ENCODE data around the gene GABRQ. TPM values are rescaled to one million over a fixed set of nuclear protein-coding genes. Genes with fewer than 3 reads are reported as not detected.

The GABRQ gene
- total and polyA plus RNA-seq, 2 of the 13 experiments (the other 11 are each of a cell fraction or from before 2014, with no cell fraction given), result not detected

DNA sequence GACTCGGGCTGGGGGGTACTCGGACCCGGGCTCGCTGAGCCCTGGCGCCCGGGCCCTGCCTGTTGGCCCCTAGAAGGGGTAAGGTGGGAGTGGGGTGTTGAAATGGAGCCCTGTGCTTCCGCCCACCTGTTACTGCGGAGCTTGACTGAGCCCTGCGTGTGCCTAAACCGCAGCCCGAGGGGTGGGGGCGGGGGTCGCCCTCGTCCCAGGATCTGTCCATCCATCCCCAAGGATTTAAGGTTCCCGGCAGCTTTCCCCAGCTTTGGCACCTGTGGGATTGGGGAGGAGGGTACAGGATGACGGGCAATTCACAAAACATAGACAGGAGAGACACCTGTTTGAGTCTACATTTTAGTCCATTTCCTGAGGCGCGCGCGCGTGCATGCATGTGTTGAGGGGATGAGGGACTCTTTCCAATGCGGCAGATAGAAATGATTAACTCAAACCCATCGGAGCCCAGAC is 779 bp downstream of the GABRQ start:
- intact Hi-C loops (cut with micrococcal nuclease; ENCODE audit: unreplicated experiment) (no loop called here), in situ Hi-C loops (cut with HindIII; ENCODE audit: extremely low pct_ligation_motif_present, low pct_unique_long_range_greater_than_20kb) (loop anchor here (5.0 to 25.0 kb wide), 2 partner anchors 174 to 896 kb away; no protein-coding TSS in a partner anchor)
- Histone ChIP-seq H2AFZ (ENCODE audit: low read length) (no peak overlapping the region), H3K4me2 (ENCODE audit: low read depth, low read length) (no peak overlapping the region), H3K27ac (ENCODE audit: extremely low read length, insufficient read depth, low read length) (no peak overlapping the region), H3K9me3 (ENCODE audit: low read length) (no peaks in the 10 kb centered on the region), H3K9ac (ENCODE audit: insufficient read depth, low read depth, low read length) (no peak overlapping the region), H3K79me2 (ENCODE audit: insufficient read depth, low read length) (no peaks in the 10 kb centered on the region), H3K27me3 (ENCODE audit: control insufficient read depth in 1 of 2, insufficient read depth in 2 of 2, low read length in 2 of 2) (peaks cover 0 to 9% of the 10 kb centered on the region in 2 experiments; a peak in 2 of 5 replicates), H3K36me3 (replicated peaks in 1 of 2; ENCODE audit: control insufficient read depth in 1 of 2, insufficient read depth in 2 of 2, low read length in 2 of 2) (no peaks in the 10 kb centered on the region), H3K4me1 (ENCODE audit: insufficient read depth, low read length) (no peaks in the 10 kb centered on the region), H4K20me1 (ENCODE audit: insufficient read depth, low read length) (no peaks in the 10 kb centered on the region), H3K4me3 (replicated peaks in 1 of 3; ENCODE audit: insufficient read depth in 1 of 3, low read depth in 2 of 3, low read length in 3 of 3) (no peak overlapping the region)
- WGBS (ENCODE audit: low lambda C conversion rate), result no CpG with 5 or more reads among the region's 23 CpGs
- no peak for TF ChIP-seq ARID4A (CRISPR knock-in tag; IDR thresholded peaks at IDR 0.05; ENCODE audit: borderline replicate concordance)
- TF ChIP-seq, protein P1, sequence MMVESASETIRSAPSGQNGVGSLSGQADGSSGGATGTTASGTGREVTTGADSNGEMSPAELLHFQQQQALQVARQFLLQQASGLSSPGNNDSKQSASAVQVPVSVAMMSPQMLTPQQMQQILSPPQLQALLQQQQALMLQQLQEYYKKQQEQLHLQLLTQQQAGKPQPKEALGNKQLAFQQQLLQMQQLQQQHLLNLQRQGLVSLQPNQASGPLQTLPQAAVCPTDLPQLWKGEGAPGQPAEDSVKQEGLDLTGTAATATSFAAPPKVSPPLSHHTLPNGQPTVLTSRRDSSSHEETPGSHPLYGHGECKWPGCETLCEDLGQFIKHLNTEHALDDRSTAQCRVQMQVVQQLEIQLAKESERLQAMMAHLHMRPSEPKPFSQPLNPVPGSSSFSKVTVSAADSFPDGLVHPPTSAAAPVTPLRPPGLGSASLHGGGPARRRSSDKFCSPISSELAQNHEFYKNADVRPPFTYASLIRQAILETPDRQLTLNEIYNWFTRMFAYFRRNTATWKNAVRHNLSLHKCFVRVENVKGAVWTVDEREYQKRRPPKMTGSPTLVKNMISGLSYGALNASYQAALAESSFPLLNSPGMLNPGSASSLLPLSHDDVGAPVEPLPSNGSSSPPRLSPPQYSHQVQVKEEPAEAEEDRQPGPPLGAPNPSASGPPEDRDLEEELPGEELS (CRISPR knock-in tag; IDR thresholded peaks at IDR 0.05), result no peak
- no peak for TF ChIP-seq NCOR1 (IDR thresholded peaks at IDR 0.05; ENCODE audit: borderline replicate concordance, low read length)
- no peak for TF ChIP-seq SYNCRIP (IDR thresholded peaks at IDR 0.05; ENCODE audit: insufficient read depth, low read depth, low read length)
- TF ChIP-seq ZFP91 (CRISPR knock-in tag; IDR thresholded peaks at IDR 0.05; ENCODE audit: borderline replicate concordance), result no peak
- TF ChIP-seq HMGA1 (CRISPR knock-in tag; conservative IDR thresholded peaks at IDR 0.05), result no peak
- TF ChIP-seq SKI (IDR thresholded peaks at IDR 0.05; ENCODE audit: partially characterized antibody), result no peak
- no peak for TF ChIP-seq ONECUT2 (CRISPR knock-in tag; IDR thresholded peaks at IDR 0.05)
- TF ChIP-seq ZZZ3 (CRISPR knock-in tag; IDR thresholded peaks at IDR 0.05; ENCODE audit: borderline replicate concordance), result no peak
- no peak for TF ChIP-seq SOX6 (IDR thresholded peaks at IDR 0.05)
- no peak for TF ChIP-seq SOX6 (CRISPR knock-in tag; IDR thresholded peaks at IDR 0.05)
- no peak for TF ChIP-seq MEIS2 (CRISPR knock-in tag; IDR thresholded peaks at IDR 0.05)
- no peak for TF ChIP-seq CBX2 (IDR thresholded peaks at IDR 0.05; ENCODE audit: low read depth, low read length)
- TF ChIP-seq CBX2 (CRISPR knock-in tag; IDR thresholded peaks at IDR 0.05; ENCODE audit: low read depth), result no peak
- no peak for TF ChIP-seq ZNF44 (CRISPR knock-in tag; IDR thresholded peaks at IDR 0.05)
- no peak for TF ChIP-seq AGO2 (optimal IDR thresholded peaks at IDR 0.05; ENCODE audit: low read depth, low read length)
- TF ChIP-seq, protein P2, sequence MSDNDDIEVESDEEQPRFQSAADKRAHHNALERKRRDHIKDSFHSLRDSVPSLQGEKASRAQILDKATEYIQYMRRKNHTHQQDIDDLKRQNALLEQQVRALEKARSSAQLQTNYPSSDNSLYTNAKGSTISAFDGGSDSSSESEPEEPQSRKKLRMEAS (IDR thresholded peaks at IDR 0.05), result no peak
- TF ChIP-seq U2AF1 (optimal IDR thresholded peaks at IDR 0.05; ENCODE audit: low read depth, low read length), result no peak
- TF ChIP-seq HNF4A (CRISPR knock-in tag; IDR thresholded peaks at IDR 0.05), result no peak
- FAIRE-seq (no peak), DNase-seq (ENCODE audit: low spot score) (no peak), ATAC-seq (no peak)
- ChIA-PET CTCF (ENCODE audit: low intra/inter-chr PET ratio, low total read pairs) (no interaction called here), POLR2A (no interaction called here)
- BruUV-seq (replicated peaks), result no TSS peak
